ENCODE data around the gene RAB11A.

RAB11A gene

GRCh38 chr15:65901336-65901735, 32.0 kb downstream of the RAB11A start:
- Histone ChIP-seq H4K20me1 (ENCODE audit: insufficient read depth, low read length) (peaks cover 7% of the 10 kb centered on the region; the same call in 1 of the 2 replicates), H3K27ac (ENCODE audit: low read length) (no peak overlapping the region), H3K4me3 (ENCODE audit: low read length) (no peak overlapping the region), H3K9ac (ENCODE audit: low read length) (no peak overlapping the region), H2AFZ (ENCODE audit: low read depth, low read length) (no peak overlapping the region), H3K36me3 (replicated peaks; ENCODE audit: low read depth, low read length) (peaks cover 28% of the 10 kb centered on the region), H3K4me2 (ENCODE audit: low read length) (no peak overlapping the region), H3K79me2 (ENCODE audit: low read length) (no peaks in the 10 kb centered on the region), H3K27me3 (ENCODE audit: low read depth, low read length) (no peaks in the 10 kb centered on the region), H3K4me1 (ENCODE audit: low read length) (peaks cover 32% of the 10 kb centered on the region), H3K9me3 (ENCODE audit: insufficient read depth, low read length) (no peaks in the 10 kb centered on the region)
- TF ChIP-seq CTCF (IDR thresholded peaks at IDR 0.05; ENCODE audit: low read depth, low read length) (no peak), EZH2phosphoT487 (IDR thresholded peaks at IDR 0.05; ENCODE audit: low read depth) (no peak)

GRCh38 chr15:65901836-65902235, 32.5 kb downstream of the RAB11A start:
- Histone ChIP-seq H3K4me2 (ENCODE audit: low read length) (peak overlapping the region; percentile 34), H3K79me2 (ENCODE audit: low read length) (no peaks in the 10 kb centered on the region), H3K4me3 (ENCODE audit: low read length) (no peak overlapping the region), H3K4me1 (ENCODE audit: low read length) (peaks cover 32% of the 10 kb centered on the region), H2AFZ (ENCODE audit: low read depth, low read length) (no peak overlapping the region), H3K9ac (ENCODE audit: low read length) (no peak overlapping the region), H4K20me1 (ENCODE audit: insufficient read depth, low read length) (peaks cover 7% of the 10 kb centered on the region; the same call in 1 of the 2 replicates), H3K36me3 (replicated peaks; ENCODE audit: low read depth, low read length) (peaks cover 26% of the 10 kb centered on the region), H3K27ac (ENCODE audit: low read length) (no peak overlapping the region), H3K9me3 (ENCODE audit: insufficient read depth, low read length) (no peaks in the 10 kb centered on the region), H3K27me3 (ENCODE audit: low read depth, low read length) (no peaks in the 10 kb centered on the region)
- TF ChIP-seq CTCF (IDR thresholded peaks at IDR 0.05; ENCODE audit: low read depth, low read length) = no peak
- TF ChIP-seq EZH2phosphoT487 (IDR thresholded peaks at IDR 0.05; ENCODE audit: low read depth) = no peak

- H3K9ac ChIP-seq (ENCODE audit: low read length) = no peak overlapping the region
- no peaks in the 10 kb centered on the region for H3K27me3 ChIP-seq (ENCODE audit: low read depth, low read length)
- H3K36me3 ChIP-seq (replicated peaks; ENCODE audit: low read depth, low read length) = peaks cover 25% of the 10 kb centered on the region
- H4K20me1 ChIP-seq (ENCODE audit: insufficient read depth, low read length) = peaks cover 7% of the 10 kb centered on the region; the same call in 1 of the 2 replicates
- no peak for TF ChIP-seq CTCF (IDR thresholded peaks at IDR 0.05; ENCODE audit: low read depth, low read length)
- no peaks in the 10 kb centered on the region for H3K9me3 ChIP-seq (ENCODE audit: insufficient read depth, low read length)
- no peak overlapping the region for H2AFZ ChIP-seq (ENCODE audit: low read depth, low read length)
- H3K27ac ChIP-seq (ENCODE audit: low read length) = peak overlapping the region; percentile 23
- peaks cover 32% of the 10 kb centered on the region for H3K4me1 ChIP-seq (ENCODE audit: low read length)
- H3K79me2 ChIP-seq (ENCODE audit: low read length) = no peaks in the 10 kb centered on the region
- H3K4me3 ChIP-seq (ENCODE audit: low read length) = no peak overlapping the region
- H3K4me2 ChIP-seq (ENCODE audit: low read length) = peak overlapping the region; percentile 34
Observed at GRCh38 chr15:65902373-65902772, 33.1 kb downstream of the RAB11A start.

GRCh38 chr15:65903296-65904073, 34.2 kb downstream of the RAB11A start:
- Histone ChIP-seq H3K4me2 (ENCODE audit: low read length) (peak overlapping the region; percentile 35), H3K36me3 (replicated peaks; ENCODE audit: low read depth, low read length) (peaks cover 25% of the 10 kb centered on the region), H3K27me3 (ENCODE audit: low read depth, low read length) (no peaks in the 10 kb centered on the region), H3K79me2 (ENCODE audit: low read length) (no peaks in the 10 kb centered on the region), H3K27ac (ENCODE audit: low read length) (0 out of 2 replicates have a peak overlapping the region, but pooled peaks have one; percentile 1), H3K9me3 (ENCODE audit: insufficient read depth, low read length) (no peaks in the 10 kb centered on the region), H2AFZ (ENCODE audit: low read depth, low read length) (no peak overlapping the region), H3K4me3 (ENCODE audit: low read length) (no peak overlapping the region), H4K20me1 (ENCODE audit: insufficient read depth, low read length) (peaks cover 7% of the 10 kb centered on the region; the same call in 1 of the 2 replicates), H3K9ac (ENCODE audit: low read length) (no peak overlapping the region), H3K4me1 (ENCODE audit: low read length) (peaks cover 32% of the 10 kb centered on the region)
- TF ChIP-seq CTCF (IDR thresholded peaks at IDR 0.05; ENCODE audit: low read depth, low read length) (no peak), EZH2phosphoT487 (IDR thresholded peaks at IDR 0.05; ENCODE audit: low read depth) (no peak)
